ENCODE results near the gene EDIL3.

Gene EDIL3

DNA sequence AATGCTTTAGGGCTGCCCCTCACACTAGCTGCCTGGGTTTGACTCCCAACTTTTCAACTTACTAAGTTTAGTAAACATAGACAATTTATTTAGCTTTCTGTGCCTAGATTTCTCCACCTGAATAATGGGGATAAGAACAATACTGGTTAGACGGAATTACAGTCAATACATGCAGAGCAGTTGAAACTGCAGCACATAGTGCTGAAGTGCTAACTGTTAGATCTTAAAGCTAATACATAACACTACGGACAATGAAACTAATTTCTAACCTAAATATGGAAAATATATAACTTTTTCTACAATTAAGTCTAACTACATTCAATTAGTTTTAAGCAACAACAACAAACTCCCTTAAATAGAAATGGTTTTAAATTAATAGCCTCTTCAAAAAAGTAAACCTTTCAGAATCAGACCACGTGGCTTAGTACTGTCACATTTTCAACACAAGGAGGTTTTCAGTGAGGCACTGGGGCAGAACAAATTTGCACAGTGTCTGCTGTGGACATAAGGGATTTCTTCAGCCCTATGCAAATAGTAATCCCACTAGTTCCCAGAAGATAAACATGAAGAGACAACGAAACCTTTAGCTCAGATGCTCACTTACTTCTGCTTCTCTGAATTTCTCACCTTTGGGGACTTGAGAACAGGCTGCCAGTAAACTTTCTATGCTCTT lies 293.4 kb downstream of the EDIL3 start:
- Histone ChIP-seq H3K27ac (ENCODE audit: low read length) (no peak overlapping the region), H3K4me1 (ENCODE audit: low read length) (no peaks in the 10 kb centered on the region), H3F3A (ENCODE audit: insufficient read depth, low read length) (no peaks in the 10 kb centered on the region), H3K4me3 (ENCODE audit: low read length) (no peak overlapping the region), H4K20me1 (ENCODE audit: insufficient read depth, low read length) (no peaks in the 10 kb centered on the region), H2AFZ (ENCODE audit: low read length) (no peak overlapping the region), H3K79me2 (ENCODE audit: low read length) (no peaks in the 10 kb centered on the region), H3K9me2 (replicated peaks; ENCODE audit: insufficient read depth, low read length) (no peaks in the 10 kb centered on the region), H3K9ac (ENCODE audit: low read length) (no peak overlapping the region), H3K36me3 (replicated peaks; ENCODE audit: insufficient read depth, low read length) (no peaks in the 10 kb centered on the region), H3K4me2 (ENCODE audit: low read depth, low read length) (no peak overlapping the region), H3K27me3 (replicated peaks; ENCODE audit: insufficient read depth, low read length) (no peaks in the 10 kb centered on the region), H3K9me3 (replicated peaks; ENCODE audit: insufficient read depth, low read length) (no peaks in the 10 kb centered on the region)
- TF ChIP-seq, protein P1, sequence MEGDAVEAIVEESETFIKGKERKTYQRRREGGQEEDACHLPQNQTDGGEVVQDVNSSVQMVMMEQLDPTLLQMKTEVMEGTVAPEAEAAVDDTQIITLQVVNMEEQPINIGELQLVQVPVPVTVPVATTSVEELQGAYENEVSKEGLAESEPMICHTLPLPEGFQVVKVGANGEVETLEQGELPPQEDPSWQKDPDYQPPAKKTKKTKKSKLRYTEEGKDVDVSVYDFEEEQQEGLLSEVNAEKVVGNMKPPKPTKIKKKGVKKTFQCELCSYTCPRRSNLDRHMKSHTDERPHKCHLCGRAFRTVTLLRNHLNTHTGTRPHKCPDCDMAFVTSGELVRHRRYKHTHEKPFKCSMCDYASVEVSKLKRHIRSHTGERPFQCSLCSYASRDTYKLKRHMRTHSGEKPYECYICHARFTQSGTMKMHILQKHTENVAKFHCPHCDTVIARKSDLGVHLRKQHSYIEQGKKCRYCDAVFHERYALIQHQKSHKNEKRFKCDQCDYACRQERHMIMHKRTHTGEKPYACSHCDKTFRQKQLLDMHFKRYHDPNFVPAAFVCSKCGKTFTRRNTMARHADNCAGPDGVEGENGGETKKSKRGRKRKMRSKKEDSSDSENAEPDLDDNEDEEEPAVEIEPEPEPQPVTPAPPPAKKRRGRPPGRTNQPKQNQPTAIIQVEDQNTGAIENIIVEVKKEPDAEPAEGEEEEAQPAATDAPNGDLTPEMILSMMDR (IDR thresholded peaks at IDR 0.05; ENCODE audit: low read length) = no peak
- no peak for TF ChIP-seq EZH2phosphoT487 (IDR thresholded peaks at IDR 0.05; ENCODE audit: low read length)
- no peak for TF ChIP-seq EZH2 (optimal IDR thresholded peaks at IDR 0.05; ENCODE audit: low read depth, low read length)
- no peak for DNase-seq

DNA sequence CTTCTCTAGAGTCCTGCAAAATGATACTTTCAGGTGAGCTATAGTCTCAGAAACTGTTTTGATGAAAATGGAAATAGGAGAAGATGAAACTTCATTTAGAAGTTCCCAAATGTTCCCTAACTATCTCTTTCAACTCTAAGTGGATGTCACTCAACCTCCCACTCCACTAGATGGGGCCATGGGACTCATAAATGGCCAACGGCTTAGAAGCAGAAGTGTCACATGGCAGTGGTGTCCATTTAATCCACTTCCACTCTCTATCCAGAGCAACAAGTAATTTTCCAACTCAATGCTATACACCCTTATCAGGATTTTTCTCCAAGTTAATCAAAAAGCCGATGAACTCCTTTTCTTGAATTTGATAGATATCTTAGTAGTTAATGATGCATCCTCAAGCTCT lies 295.7 kb downstream of the EDIL3 start:
- no peak for TF ChIP-seq EZH2phosphoT487 (IDR thresholded peaks at IDR 0.05; ENCODE audit: low read length)
- TF ChIP-seq, protein P1 (IDR thresholded peaks at IDR 0.05; ENCODE audit: low read length) = peak; percentile 55
- Histone ChIP-seq H3K9ac (ENCODE audit: low read length) (no peak overlapping the region), H3K36me3 (replicated peaks; ENCODE audit: insufficient read depth, low read length) (no peaks in the 10 kb centered on the region), H3K4me2 (ENCODE audit: low read depth, low read length) (no peak overlapping the region), H3K27ac (ENCODE audit: low read length) (no peak overlapping the region), H4K20me1 (ENCODE audit: insufficient read depth, low read length) (no peaks in the 10 kb centered on the region), H3K4me1 (ENCODE audit: low read length) (no peaks in the 10 kb centered on the region), H3F3A (ENCODE audit: insufficient read depth, low read length) (no peaks in the 10 kb centered on the region), H3K27me3 (replicated peaks; ENCODE audit: insufficient read depth, low read length) (no peaks in the 10 kb centered on the region), H3K79me2 (ENCODE audit: low read length) (no peaks in the 10 kb centered on the region), H3K4me3 (ENCODE audit: low read length) (no peak overlapping the region), H3K9me2 (replicated peaks; ENCODE audit: insufficient read depth, low read length) (no peaks in the 10 kb centered on the region), H3K9me3 (replicated peaks; ENCODE audit: insufficient read depth, low read length) (no peaks in the 10 kb centered on the region), H2AFZ (ENCODE audit: low read length) (no peak overlapping the region)
- peak; percentile 32 for DNase-seq

DNA sequence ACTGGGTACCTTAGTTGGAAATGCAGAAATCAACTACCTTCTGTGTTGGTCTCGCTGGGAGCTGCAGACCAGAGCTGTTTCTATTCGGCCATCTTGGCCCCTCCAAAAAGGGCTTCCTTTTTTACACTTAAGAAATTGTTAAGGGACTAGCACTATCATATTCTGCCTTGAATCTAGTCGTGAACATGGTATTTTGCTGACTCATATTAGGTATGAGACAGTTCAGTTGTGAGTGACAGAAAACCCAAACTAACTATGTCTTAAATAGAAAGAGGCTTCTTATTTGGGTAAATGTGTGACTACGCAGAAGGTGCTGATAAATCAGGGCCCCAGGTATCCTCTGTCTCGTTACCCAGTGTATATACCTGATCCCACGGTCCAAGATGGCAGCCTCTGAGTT lies 298.2 kb downstream of the EDIL3 start:
- Histone ChIP-seq H3K4me1 (ENCODE audit: low read length) (no peaks in the 10 kb centered on the region), H3K9me2 (replicated peaks; ENCODE audit: insufficient read depth, low read length) (no peaks in the 10 kb centered on the region), H3K36me3 (replicated peaks; ENCODE audit: insufficient read depth, low read length) (no peaks in the 10 kb centered on the region), H3F3A (ENCODE audit: insufficient read depth, low read length) (no peaks in the 10 kb centered on the region), H3K79me2 (ENCODE audit: low read length) (no peaks in the 10 kb centered on the region), H3K9ac (ENCODE audit: low read length) (no peak overlapping the region), H2AFZ (ENCODE audit: low read length) (no peak overlapping the region), H3K4me3 (ENCODE audit: low read length) (no peak overlapping the region), H3K4me2 (ENCODE audit: low read depth, low read length) (no peak overlapping the region), H3K9me3 (replicated peaks; ENCODE audit: insufficient read depth, low read length) (no peaks in the 10 kb centered on the region), H3K27me3 (replicated peaks; ENCODE audit: insufficient read depth, low read length) (no peaks in the 10 kb centered on the region), H4K20me1 (ENCODE audit: insufficient read depth, low read length) (no peaks in the 10 kb centered on the region), H3K27ac (ENCODE audit: low read length) (no peak overlapping the region)
- no peak for DNase-seq
- TF ChIP-seq EZH2phosphoT487 (IDR thresholded peaks at IDR 0.05; ENCODE audit: low read length) (no peak), EZH2 (optimal IDR thresholded peaks at IDR 0.05; ENCODE audit: low read depth, low read length) (no peak)
- TF ChIP-seq, protein P1 (IDR thresholded peaks at IDR 0.05; ENCODE audit: low read length) = no peak
